Ascending aorta (tissue), 2 donors: Measurements from ENCODE around the gene NBPF12. TPM values are rescaled to one million over a fixed set of nuclear protein-coding genes. Genes with fewer than 3 reads are reported as not detected.
"Not testable (repeated sequence)": the region's sequence is repeated elsewhere in the genome, so short reads cannot be mapped to it uniquely, and the experiment has no call there.

ENCODE experiments used
- DNase-seq, 2 donors: peaks; one replicate each; pipeline ENCODE4 v3.0.0-alpha.2; 2019; ENCODE audit warnings: low spot score in 2 of 2
- H3K27ac ChIP-seq, 2 donors: fragments of 200-600 bp; sonication (generic); one replicate each; pipeline ENCODE4 v1.5.1; 2016 to 2017; ENCODE audit warnings: mild to moderate bottlenecking in 1 of 2
- H3K27me3 ChIP-seq: fragments of 200-600 bp; sonication (generic); one replicate; pipeline ENCODE4 v1.5.1; 2017
- H3K36me3 ChIP-seq, 2 donors: fragments of 200-600 bp; sonication (generic); one replicate each; pipeline ENCODE4 v1.5.1; 2016
- H3K4me1 ChIP-seq, 2 donors: fragments of 200-600 bp; sonication (generic); one replicate each; pipeline ENCODE4 v1.5.1; 2016 to 2017; ENCODE audit warnings: mild to moderate bottlenecking in 1 of 2
- H3K4me3 ChIP-seq, 2 donors: fragments of 200-600 bp; sonication (generic); one replicate each; pipeline ENCODE4 v1.5.1; 2016 to 2017; ENCODE audit warnings: mild to moderate bottlenecking in 1 of 2
- H3K9me3 ChIP-seq, 2 donors: fragments of 200-600 bp; sonication (generic); one replicate each; pipeline ENCODE4 v1.5.1; 2016
- intact Hi-C: fragments of 100-400 bp; cut with DNase I; formaldehyde crosslinking; loops from one replicate; pipeline ENCODE4 v1.15.1; 2023
- total RNA-seq: library from RNA; depleted of rRNA; stranded (reverse); fragments of >200 nt; gene quantifications from one replicate; pipeline ENCODE4 v1.1.0, GENCODE V29; 2016
- TF ChIP-seq, protein P1 (sequence below), 3 experiments: fragments of 200-600 bp in 2 of 3; fragments of 450-650 bp in 1 of 3; sonication (generic) in 2 of 3; IDR thresholded peaks; one replicate each; pipeline ENCODE4 v1.5.1; 2016 to 2019; ENCODE audit warnings: antibody characterized with exemption in 3 of 3, mild to moderate bottlenecking in 1 of 3, moderate library complexity in 1 of 3

Gene NBPF12
- total RNA-seq, 1 donor from 2014 or later, result 5.6 TPM

DNA sequence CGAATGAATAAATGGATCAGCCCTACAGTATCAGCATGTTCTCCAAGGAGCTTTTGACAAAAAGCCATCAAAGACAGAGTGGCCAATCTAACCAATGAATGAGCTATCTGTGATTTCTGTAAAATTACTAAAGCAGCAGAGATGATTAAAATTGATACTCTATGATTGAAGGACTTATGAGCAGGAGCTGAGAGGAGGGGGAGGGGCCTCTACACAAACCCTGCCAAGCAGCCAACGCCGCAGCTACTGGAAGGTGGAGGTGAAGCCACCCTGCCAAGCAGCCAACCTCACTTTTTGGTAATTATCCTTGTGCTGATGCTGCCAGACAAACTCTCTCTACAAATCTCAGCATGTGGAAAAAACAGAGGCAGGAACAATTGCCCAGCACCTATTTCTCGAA, 88.9 kb downstream of the NBPF12 start:
- H3K27ac ChIP-seq, H3K4me3 ChIP-seq, intact Hi-C loops, H3K4me1 ChIP-seq, H3K36me3 ChIP-seq, DNase-seq, H3K27me3 ChIP-seq, H3K9me3 ChIP-seq: not testable (repeated sequence)

DNA sequence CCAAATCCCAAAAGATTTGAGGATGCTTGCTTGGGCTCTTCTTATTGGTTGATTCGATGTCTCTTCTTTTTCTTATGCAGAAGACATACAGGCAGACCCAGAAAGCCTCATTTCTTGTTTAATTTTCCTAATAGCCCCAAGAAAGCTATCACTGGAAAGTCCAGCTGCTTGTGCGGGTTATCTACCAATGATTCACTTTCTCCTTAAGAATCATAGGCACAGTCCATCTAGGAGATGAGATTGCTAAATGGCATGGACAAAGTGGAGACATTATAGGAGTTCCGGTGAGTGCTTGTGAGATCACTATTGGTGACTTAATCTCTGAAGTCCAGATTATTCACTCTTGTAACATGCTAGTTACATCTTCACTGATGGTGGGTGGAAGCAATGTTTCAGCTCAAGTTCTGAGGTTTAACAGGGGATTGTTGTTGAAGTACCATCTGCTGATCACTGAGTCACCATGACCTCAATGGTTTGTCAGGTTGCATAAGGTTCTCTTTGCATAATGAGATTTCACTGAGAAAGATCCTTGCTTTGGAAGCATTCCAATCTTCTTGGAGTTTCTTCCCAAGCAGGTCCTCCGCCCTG, 92.0 kb downstream of the NBPF12 start:
- H3K36me3 ChIP-seq, intact Hi-C loops, H3K4me1 ChIP-seq, H3K9me3 ChIP-seq, H3K27me3 ChIP-seq, DNase-seq, H3K27ac ChIP-seq, H3K4me3 ChIP-seq: not testable (repeated sequence)

DNA sequence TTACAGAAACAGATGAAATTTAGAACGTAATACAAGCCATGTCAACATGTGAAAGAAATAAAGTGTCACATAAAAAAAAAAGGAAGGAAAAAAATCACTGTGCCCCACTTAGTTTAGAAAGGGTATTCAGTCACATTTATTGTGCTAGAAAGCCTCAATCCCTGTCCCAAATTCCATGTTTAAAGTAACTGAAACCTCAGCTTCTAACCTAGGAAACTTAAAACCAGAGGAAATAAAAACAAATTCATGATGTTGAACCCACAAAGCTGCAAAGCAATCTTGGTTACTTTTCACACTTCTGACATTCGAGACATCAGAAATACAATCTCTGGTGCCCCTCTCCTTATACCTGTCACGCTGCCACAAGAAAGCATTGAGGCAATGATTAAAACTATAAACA, 101.8 kb downstream of the NBPF12 start:
- H3K4me3 ChIP-seq, result no peak overlapping the region
- H3K36me3 ChIP-seq, result no peaks in the 10 kb centered on the region
- no peaks in the 10 kb centered on the region for H3K4me1 ChIP-seq
- no peaks in the 10 kb centered on the region for H3K27me3 ChIP-seq
- intact Hi-C loops, result no loop called here
- no peak for DNase-seq
- H3K9me3 ChIP-seq, result no peaks in the 10 kb centered on the region
- TF ChIP-seq, protein P1, sequence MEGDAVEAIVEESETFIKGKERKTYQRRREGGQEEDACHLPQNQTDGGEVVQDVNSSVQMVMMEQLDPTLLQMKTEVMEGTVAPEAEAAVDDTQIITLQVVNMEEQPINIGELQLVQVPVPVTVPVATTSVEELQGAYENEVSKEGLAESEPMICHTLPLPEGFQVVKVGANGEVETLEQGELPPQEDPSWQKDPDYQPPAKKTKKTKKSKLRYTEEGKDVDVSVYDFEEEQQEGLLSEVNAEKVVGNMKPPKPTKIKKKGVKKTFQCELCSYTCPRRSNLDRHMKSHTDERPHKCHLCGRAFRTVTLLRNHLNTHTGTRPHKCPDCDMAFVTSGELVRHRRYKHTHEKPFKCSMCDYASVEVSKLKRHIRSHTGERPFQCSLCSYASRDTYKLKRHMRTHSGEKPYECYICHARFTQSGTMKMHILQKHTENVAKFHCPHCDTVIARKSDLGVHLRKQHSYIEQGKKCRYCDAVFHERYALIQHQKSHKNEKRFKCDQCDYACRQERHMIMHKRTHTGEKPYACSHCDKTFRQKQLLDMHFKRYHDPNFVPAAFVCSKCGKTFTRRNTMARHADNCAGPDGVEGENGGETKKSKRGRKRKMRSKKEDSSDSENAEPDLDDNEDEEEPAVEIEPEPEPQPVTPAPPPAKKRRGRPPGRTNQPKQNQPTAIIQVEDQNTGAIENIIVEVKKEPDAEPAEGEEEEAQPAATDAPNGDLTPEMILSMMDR (IDR thresholded peaks at IDR 0.05), result no peak
- H3K27ac ChIP-seq, result no peak overlapping the region

DNA sequence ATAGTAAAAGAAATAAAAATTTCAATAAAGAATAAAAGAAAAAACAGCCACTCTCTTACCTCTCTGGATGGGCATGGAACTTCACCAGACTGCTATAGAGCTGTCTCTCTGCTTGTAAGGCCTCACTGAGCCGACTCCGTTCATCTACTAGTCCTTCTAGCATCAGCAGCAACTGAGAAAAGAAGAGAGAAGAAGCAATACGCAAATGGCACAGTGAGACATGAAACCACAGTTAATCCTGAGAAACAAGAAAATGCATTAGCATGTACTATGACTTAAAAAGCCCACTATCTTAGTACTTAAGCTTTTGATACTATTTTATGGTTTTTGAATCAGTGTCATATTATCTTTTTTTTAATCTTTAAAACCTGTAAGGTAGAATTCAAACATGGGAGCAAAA, 104.8 kb downstream of the NBPF12 start:
- intact Hi-C loops, H3K27ac ChIP-seq, H3K4me3 ChIP-seq, DNase-seq, H3K27me3 ChIP-seq, H3K9me3 ChIP-seq, H3K36me3 ChIP-seq, H3K4me1 ChIP-seq: not testable (repeated sequence)

DNA sequence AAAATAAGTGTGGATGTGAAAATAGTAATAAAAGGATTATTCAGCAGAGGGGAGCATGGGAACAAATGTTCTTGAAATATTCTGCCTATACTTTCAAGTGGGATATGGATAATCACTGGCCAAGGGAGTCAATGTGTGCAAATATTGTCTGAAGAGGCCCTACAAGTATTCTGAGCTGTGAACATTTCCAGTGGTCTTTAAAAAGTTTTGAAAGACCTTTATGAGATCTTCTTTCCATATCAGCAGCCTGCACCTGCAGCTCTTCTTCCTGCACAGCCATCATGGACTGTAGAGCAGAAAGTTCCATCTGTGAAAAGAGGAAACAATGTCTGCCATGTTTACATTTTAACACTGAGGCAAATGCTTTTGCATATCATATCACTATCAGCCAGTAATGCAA, 106.4 kb downstream of the NBPF12 start:
- DNase-seq, H3K36me3 ChIP-seq, H3K9me3 ChIP-seq, intact Hi-C loops, H3K4me3 ChIP-seq, H3K27me3 ChIP-seq, H3K27ac ChIP-seq, H3K4me1 ChIP-seq: not testable (repeated sequence)

Other genes starting within 250 kb of the NBPF12 start
- gene PRKAB2, start 234.1 kb downstream of the NBPF12 start, total RNA-seq, result 15.4 TPM